Measurements from ENCODE around the gene MYL11.

MYL11 gene

GRCh38 chr16:30358577-30358936 is 16.0 kb upstream of the MYL11 start:
- Histone ChIP-seq H3K27ac (replicated peaks) (no peak overlapping the region), H3K27me3 (ENCODE audit: insufficient read depth, poor library complexity, severe bottlenecking) (no peaks in the 10 kb centered on the region), H3K4me3 (replicated peaks; ENCODE audit: insufficient read depth, low read length) (no peak overlapping the region)
- TF ChIP-seq SPI1 (IDR thresholded peaks at IDR 0.05; ENCODE audit: borderline replicate concordance, low read depth) = no peak
- no peak for DNase-seq (ENCODE audit: low read depth in 1 of 2, low spot score in 1 of 2)

DNA sequence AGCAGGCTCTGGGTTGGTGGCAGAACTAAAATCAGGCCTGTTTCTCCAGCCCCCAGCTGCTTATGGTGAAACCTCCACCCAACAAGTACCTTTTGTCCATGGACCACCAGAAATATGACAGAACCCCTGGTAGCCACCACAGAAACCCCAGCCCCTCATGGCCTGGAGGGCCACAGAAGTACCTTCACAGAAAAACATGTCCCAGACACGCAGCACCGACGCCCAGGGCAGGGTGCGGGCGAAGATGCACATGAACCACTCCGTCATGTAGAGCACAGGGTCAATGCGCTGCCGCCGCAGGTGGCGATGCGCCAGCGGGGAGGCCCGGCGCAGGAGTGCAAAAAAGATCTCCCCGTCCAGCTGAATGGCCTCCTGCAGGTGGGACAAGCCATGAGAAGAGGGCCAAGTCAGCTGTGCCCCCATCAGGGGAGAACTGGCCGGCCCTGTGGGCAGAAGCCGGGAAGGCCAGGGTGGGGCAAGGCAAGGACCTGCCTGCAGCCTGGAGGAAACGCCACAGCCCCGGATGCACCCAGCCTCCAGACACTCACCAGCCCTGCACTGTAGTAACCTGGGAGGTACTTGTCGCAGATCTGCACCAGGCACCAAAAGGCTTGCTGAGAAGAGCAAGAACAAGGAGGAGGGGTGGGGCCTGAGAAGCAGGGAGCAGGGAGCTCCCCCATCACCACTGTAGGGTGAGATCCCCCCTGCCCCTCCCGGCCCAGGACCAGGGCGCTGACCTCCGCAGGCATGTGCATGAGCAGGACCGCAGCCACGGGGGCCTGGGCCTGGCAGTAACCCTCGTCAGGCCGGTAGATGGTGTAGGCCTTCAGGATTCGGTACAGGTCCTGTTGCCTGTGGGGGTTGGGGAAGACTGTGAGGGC is 15.4 kb upstream of the MYL11 start:
- TF ChIP-seq POLR2AphosphoS5 (IDR thresholded peaks at IDR 0.05; ENCODE audit: low read depth) (no peak), GABPA (IDR thresholded peaks at IDR 0.05; ENCODE audit: low read depth) (no peak), SPI1 (IDR thresholded peaks at IDR 0.05; ENCODE audit: borderline replicate concordance, low read depth) (no peak), REST (IDR thresholded peaks at IDR 0.05; ENCODE audit: insufficient replicate concordance, low read depth) (no peak)
- TF ChIP-seq, protein P1, sequence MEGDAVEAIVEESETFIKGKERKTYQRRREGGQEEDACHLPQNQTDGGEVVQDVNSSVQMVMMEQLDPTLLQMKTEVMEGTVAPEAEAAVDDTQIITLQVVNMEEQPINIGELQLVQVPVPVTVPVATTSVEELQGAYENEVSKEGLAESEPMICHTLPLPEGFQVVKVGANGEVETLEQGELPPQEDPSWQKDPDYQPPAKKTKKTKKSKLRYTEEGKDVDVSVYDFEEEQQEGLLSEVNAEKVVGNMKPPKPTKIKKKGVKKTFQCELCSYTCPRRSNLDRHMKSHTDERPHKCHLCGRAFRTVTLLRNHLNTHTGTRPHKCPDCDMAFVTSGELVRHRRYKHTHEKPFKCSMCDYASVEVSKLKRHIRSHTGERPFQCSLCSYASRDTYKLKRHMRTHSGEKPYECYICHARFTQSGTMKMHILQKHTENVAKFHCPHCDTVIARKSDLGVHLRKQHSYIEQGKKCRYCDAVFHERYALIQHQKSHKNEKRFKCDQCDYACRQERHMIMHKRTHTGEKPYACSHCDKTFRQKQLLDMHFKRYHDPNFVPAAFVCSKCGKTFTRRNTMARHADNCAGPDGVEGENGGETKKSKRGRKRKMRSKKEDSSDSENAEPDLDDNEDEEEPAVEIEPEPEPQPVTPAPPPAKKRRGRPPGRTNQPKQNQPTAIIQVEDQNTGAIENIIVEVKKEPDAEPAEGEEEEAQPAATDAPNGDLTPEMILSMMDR (IDR thresholded peaks at IDR 0.05; ENCODE audit: insufficient read depth, low read length) = no peak
- Histone ChIP-seq H3K4me3 (replicated peaks; ENCODE audit: insufficient read depth, low read length) (no peak overlapping the region), H3K27ac (replicated peaks) (no peak overlapping the region), H3K27me3 (ENCODE audit: insufficient read depth, poor library complexity, severe bottlenecking) (no peaks in the 10 kb centered on the region)
- DNase-seq (ENCODE audit: low read depth in 1 of 2, low spot score in 1 of 2) = no peak

DNA sequence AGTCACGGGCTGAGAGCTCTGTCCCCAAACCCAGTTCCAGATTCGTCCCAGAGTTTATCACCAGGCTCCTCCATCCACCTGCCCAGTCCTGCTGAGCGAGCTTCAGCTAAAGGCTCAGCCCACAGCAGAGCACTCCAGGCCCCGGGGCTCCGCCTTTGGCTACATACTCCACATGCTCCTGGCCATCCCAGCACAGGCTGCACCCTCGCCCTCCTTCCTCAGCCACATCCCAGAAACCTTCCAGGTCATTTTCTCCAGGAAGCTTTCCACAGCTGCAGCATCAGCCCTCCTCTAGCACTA is 14.8 kb upstream of the MYL11 start:
- no peak for DNase-seq (ENCODE audit: low read depth in 1 of 2, low spot score in 1 of 2)
- no peak for TF ChIP-seq GABPA (IDR thresholded peaks at IDR 0.05; ENCODE audit: low read depth)
- no peak for TF ChIP-seq SPI1 (IDR thresholded peaks at IDR 0.05; ENCODE audit: borderline replicate concordance, low read depth)
- no peak for TF ChIP-seq POLR2AphosphoS5 (IDR thresholded peaks at IDR 0.05; ENCODE audit: low read depth)
- TF ChIP-seq REST (IDR thresholded peaks at IDR 0.05; ENCODE audit: insufficient replicate concordance, low read depth) = no peak
- TF ChIP-seq, protein P1 (IDR thresholded peaks at IDR 0.05; ENCODE audit: insufficient read depth, low read length) = no peak
- no peak overlapping the region for H3K27ac ChIP-seq (replicated peaks)

GRCh38 chr16:30361180-30361579 is 13.4 kb upstream of the MYL11 start:
- H3K27me3 ChIP-seq (ENCODE audit: insufficient read depth, poor library complexity, severe bottlenecking) = no peaks in the 10 kb centered on the region
- TF ChIP-seq REST (IDR thresholded peaks at IDR 0.05; ENCODE audit: insufficient replicate concordance, low read depth) (no peak), SPI1 (IDR thresholded peaks at IDR 0.05; ENCODE audit: borderline replicate concordance, low read depth) (no peak), POLR2AphosphoS5 (IDR thresholded peaks at IDR 0.05; ENCODE audit: low read depth) (no peak), GABPA (IDR thresholded peaks at IDR 0.05; ENCODE audit: low read depth) (no peak)
- TF ChIP-seq, protein P1 (IDR thresholded peaks at IDR 0.05; ENCODE audit: insufficient read depth, low read length) = no peak
- no peak for DNase-seq (ENCODE audit: low read depth in 1 of 2, low spot score in 1 of 2)
- no peak overlapping the region for H3K4me3 ChIP-seq (replicated peaks; ENCODE audit: insufficient read depth, low read length)
- H3K27ac ChIP-seq (replicated peaks) = no peak overlapping the region

More for the DNA sequence above, 14.8 kb upstream of the MYL11 start:
- Histone ChIP-seq H3K4me3 (replicated peaks; ENCODE audit: insufficient read depth, low read length) (no peak overlapping the region), H3K27me3 (ENCODE audit: insufficient read depth, poor library complexity, severe bottlenecking) (no peaks in the 10 kb centered on the region)
